PC-3 (cell line): ENCODE measurements around the gene SNTB2.
"Not testable (repeated sequence)": the region's sequence is repeated elsewhere in the genome, so short reads cannot be mapped to it uniquely, and the experiment has no call there.

Experiments
- EZH2 ChIP-seq: fragments of 300-600 bp; sonication (generic); IDR thresholded peaks from one replicate; pipeline ENCODE4 v1.6.1; 2017; ENCODE audit warnings: antibody characterized with exemption, mild to moderate bottlenecking, low read length; ENCODE audit not compliant: unreplicated experiment
- EZH2phosphoT487 ChIP-seq: fragments of 300-600 bp; sonication (generic); IDR thresholded peaks from 2 replicates; pipeline ENCODE4 v1.6.1; 2018; ENCODE audit warnings: mild to moderate bottlenecking, antibody characterized with exemption, low read length, borderline replicate concordance
- TF ChIP-seq, protein P1 (sequence below): fragments of 300-600 bp; sonication (generic); conservative IDR thresholded peaks from 2 replicates; pipeline ENCODE4 v1.5.1; 2017; ENCODE audit warnings: antibody characterized with exemption, low read depth, mild to moderate bottlenecking, low read length

DNA sequence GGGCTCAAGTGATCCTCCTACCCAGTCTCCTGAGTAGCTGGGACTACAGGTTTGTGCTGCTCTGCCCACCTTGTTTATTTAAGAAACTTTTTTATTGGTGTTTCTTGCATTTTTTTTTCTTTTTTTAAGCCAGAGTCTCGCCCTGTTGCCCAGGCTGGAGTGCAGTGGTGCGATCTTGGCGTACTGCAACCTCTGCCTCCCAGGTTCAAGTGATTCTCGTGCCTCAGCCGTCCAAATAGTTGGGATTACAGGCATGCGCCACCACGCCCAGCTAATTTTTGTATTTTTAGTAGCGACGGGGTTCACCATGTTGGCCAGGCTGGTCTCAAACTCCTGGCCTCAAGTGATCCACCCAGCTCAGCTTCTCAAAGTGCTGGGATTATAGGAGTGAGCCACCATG lies 37.3 kb upstream of the SNTB2 start:
- TF ChIP-seq, protein P1, sequence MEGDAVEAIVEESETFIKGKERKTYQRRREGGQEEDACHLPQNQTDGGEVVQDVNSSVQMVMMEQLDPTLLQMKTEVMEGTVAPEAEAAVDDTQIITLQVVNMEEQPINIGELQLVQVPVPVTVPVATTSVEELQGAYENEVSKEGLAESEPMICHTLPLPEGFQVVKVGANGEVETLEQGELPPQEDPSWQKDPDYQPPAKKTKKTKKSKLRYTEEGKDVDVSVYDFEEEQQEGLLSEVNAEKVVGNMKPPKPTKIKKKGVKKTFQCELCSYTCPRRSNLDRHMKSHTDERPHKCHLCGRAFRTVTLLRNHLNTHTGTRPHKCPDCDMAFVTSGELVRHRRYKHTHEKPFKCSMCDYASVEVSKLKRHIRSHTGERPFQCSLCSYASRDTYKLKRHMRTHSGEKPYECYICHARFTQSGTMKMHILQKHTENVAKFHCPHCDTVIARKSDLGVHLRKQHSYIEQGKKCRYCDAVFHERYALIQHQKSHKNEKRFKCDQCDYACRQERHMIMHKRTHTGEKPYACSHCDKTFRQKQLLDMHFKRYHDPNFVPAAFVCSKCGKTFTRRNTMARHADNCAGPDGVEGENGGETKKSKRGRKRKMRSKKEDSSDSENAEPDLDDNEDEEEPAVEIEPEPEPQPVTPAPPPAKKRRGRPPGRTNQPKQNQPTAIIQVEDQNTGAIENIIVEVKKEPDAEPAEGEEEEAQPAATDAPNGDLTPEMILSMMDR, result not testable (repeated sequence)
- TF ChIP-seq EZH2, EZH2phosphoT487: not testable (repeated sequence)
